HG03064 (cell line): Measurements from ENCODE around the gene PLB1.

Experiments used
- ATAC-seq: cut with Tn5 transposase; IDR thresholded peaks from one replicate; pipeline ENCODE4 v1.9.1; 2021; ENCODE audit warnings: low read depth; ENCODE audit not compliant: unreplicated experiment

Gene PLB1

GRCh38 chr2:28495551-28496250 lies at the start of gene PLB1:
Gene PLB1 (plus strand): TSS chr2:28496060. CDS start chr2:28496115, 55 bp downstream.
- ATAC-seq, result no peak

- ATAC-seq, result no peak
Measured at GRCh38 chr2:28446531-28446930, 49.3 kb upstream of the PLB1 start.

GRCh38 chr2:28447086-28447485 lies 48.8 kb upstream of the PLB1 start:
- ATAC-seq, result no peak

- no peak for ATAC-seq
Measured at GRCh38 chr2:28447943-28448792, 47.7 kb upstream of the PLB1 start.

GRCh38 chr2:28448793-28449100 lies 47.1 kb upstream of the PLB1 start:
- no peak for ATAC-seq

GRCh38 chr2:28449126-28449487 lies 46.8 kb upstream of the PLB1 start:
- no peak for ATAC-seq

GRCh38 chr2:28449488-28450395 lies 46.1 kb upstream of the PLB1 start:
- ATAC-seq, result no peak

- no peak for ATAC-seq
Measured at GRCh38 chr2:28450901-28451565, 44.8 kb upstream of the PLB1 start.

- ATAC-seq, result no peak
Measured at GRCh38 chr2:28451793-28452533, 43.9 kb upstream of the PLB1 start.

GRCh38 chr2:28452534-28453081 lies 43.3 kb upstream of the PLB1 start:
- ATAC-seq, result no peak

GRCh38 chr2:28453396-28453795 lies 42.5 kb upstream of the PLB1 start:
- no peak for ATAC-seq

- no peak for ATAC-seq
Measured at GRCh38 chr2:28454016-28454930, 41.6 kb upstream of the PLB1 start.

- no peak for ATAC-seq
Measured at GRCh38 chr2:28457237-28457636, 38.6 kb upstream of the PLB1 start.

- no peak for ATAC-seq
Measured at GRCh38 chr2:28461056-28461455, 34.8 kb upstream of the PLB1 start.

- ATAC-seq, result no peak
Measured at GRCh38 chr2:28462122-28462521, 33.7 kb upstream of the PLB1 start.

- ATAC-seq, result no peak
Measured at GRCh38 chr2:28463211-28463816, 32.5 kb upstream of the PLB1 start.

- no peak for ATAC-seq
Measured at GRCh38 chr2:28463893-28464292, 32.0 kb upstream of the PLB1 start.
